ENCODE measurements around the gene FGF1. TPM values are rescaled to one million over a fixed set of nuclear protein-coding genes. Genes with fewer than 3 reads are reported as not detected.

FGF1 gene
- total and polyA plus RNA-seq, 4 donors, result 19.8 to 44.2 (median 25.0) TPM

DNA sequence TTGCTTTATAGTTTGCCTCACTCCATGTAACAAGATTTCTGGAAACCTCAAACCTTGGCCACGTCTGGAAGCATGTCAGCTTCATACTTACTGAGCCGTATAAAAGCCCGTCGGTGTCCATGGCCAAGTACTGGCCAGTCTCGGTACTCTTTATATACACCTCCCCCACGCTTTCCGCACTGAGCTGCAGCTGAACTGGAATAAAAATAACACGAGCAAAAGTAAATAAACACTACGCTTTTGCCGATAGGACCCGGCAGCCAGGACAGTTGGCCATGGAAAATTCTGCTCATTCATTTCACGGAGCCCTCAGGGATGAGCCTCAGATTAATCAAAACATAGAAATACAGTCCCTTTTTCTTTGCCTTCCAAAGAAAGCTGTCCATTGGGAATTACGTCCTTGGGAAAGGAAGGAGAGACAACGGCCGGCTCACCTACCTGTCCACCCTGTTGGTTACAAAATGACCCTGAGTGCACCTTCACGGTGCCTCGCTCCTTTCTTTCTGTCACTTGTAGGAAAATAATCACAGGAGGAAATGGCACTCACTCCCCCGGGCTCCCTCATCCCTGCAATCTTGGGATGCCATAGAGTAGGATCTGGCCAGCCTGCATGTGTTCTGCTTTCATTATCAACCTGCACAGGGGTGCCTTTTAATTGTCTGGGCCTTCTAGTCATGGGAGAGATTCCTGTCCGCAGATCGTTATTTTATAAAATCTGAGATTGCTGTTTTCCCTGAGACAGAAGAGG, 85.1 kb downstream of the FGF1 start:
- Histone ChIP-seq H3K27ac (ENCODE audit: low read depth in 1 of 2, low read length in 2 of 2) (peak overlapping the region; percentile 44 to 80), H3K4me1 (ENCODE audit: control insufficient read depth in 1 of 2, insufficient read depth in 2 of 2, low read length in 2 of 2) (peaks cover 2 to 5% of the 10 kb centered on the region in 2 donors), H3K4me3 (ENCODE audit: low read length in 2 of 2) (no peak overlapping the region), H3K27me3 (ENCODE audit: control insufficient read depth in 1 of 2, insufficient read depth in 2 of 2, low read length in 1 of 2) (no peaks in the 10 kb centered on the region), H3K36me3 (ENCODE audit: control insufficient read depth in 1 of 2, insufficient read depth in 2 of 2, low read length in 1 of 2) (no peaks in the 10 kb centered on the region), H3K9me3 (ENCODE audit: control insufficient read depth, low read length) (no peaks in the 10 kb centered on the region)
- peak; percentile 75 for DNase-seq
- peak; percentile 84 for ATAC-seq (ENCODE audit: low FRiP score)
- intact Hi-C loops (cut with DNase I), result no loop called here
- WGBS, 2 donors, result 10% methylated on average over 20 of the region's 20 CpGs

- intact Hi-C loops (cut with DNase I), result no loop called here
Measured at GRCh38 chr5:142600092-142600491, 85.8 kb downstream of the FGF1 start.

DNA sequence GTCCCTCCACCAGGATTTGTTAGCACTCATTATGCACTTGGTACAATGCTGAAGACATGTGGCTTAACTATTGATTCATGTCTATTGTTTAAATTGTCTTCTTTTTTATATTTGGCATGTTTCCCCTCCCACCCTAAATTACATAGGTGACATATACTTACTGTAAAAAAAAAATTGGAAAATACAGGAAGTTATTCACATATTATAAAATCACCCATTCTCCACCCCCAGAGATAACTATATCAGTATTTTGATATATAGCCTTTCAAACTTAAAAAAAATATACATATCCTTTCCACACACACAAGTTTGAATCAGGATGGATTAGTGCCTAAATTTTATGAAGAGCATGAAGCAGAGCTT, 87.6 kb downstream of the FGF1 start:
- no peaks in the 10 kb centered on the region for H3K27me3 ChIP-seq (ENCODE audit: control insufficient read depth in 1 of 2, insufficient read depth in 2 of 2, low read length in 1 of 2)
- no peak for ATAC-seq (ENCODE audit: low FRiP score)
- no peaks in the 10 kb centered on the region for H3K9me3 ChIP-seq (ENCODE audit: control insufficient read depth, low read length)
- peaks cover 0 to 5% of the 10 kb centered on the region in 2 donors for H3K4me1 ChIP-seq (ENCODE audit: control insufficient read depth in 1 of 2, insufficient read depth in 2 of 2, low read length in 2 of 2)
- DNase-seq, result no peak
- no peak overlapping the region for H3K27ac ChIP-seq (ENCODE audit: low read depth in 1 of 2, low read length in 2 of 2)
- intact Hi-C loops (cut with DNase I), result no loop called here
- no peaks in the 10 kb centered on the region for H3K36me3 ChIP-seq (ENCODE audit: control insufficient read depth in 1 of 2, insufficient read depth in 2 of 2, low read length in 1 of 2)
- no peak overlapping the region for H3K4me3 ChIP-seq (ENCODE audit: low read length in 2 of 2)

More at GRCh38 chr5:142600092-142600491, 85.8 kb downstream of the FGF1 start:
- ATAC-seq (ENCODE audit: low FRiP score) (no peak), DNase-seq (no peak)
- no peak overlapping the region for H3K4me3 ChIP-seq (ENCODE audit: low read length in 2 of 2)
- H3K4me1 ChIP-seq (ENCODE audit: control insufficient read depth in 1 of 2, insufficient read depth in 2 of 2, low read length in 2 of 2), result peaks cover 0 to 5% of the 10 kb centered on the region in 2 donors
- H3K27ac ChIP-seq (ENCODE audit: low read depth in 1 of 2, low read length in 2 of 2), result peak overlapping the region in 1 of 2 donors; percentile 84
- WGBS, 2 donors, result 41 to 49% methylated on average over 4 of the region's 4 CpGs
- no peaks in the 10 kb centered on the region for H3K9me3 ChIP-seq (ENCODE audit: control insufficient read depth, low read length)
- H3K36me3 ChIP-seq (ENCODE audit: control insufficient read depth in 1 of 2, insufficient read depth in 2 of 2, low read length in 1 of 2), result no peaks in the 10 kb centered on the region
- no peaks in the 10 kb centered on the region for H3K27me3 ChIP-seq (ENCODE audit: control insufficient read depth in 1 of 2, insufficient read depth in 2 of 2, low read length in 1 of 2)

GRCh38 chr5:142597546-142598337, 88.1 kb downstream of the FGF1 start:
- H3K4me3 ChIP-seq (ENCODE audit: low read length in 2 of 2), result no peak overlapping the region
- no peaks in the 10 kb centered on the region for H3K9me3 ChIP-seq (ENCODE audit: control insufficient read depth, low read length)
- 69 to 77% methylated on average over 6 of the region's 6 CpGs for WGBS, 2 donors
- no peaks in the 10 kb centered on the region for H3K27me3 ChIP-seq (ENCODE audit: control insufficient read depth in 1 of 2, insufficient read depth in 2 of 2, low read length in 1 of 2)
- H3K4me1 ChIP-seq (ENCODE audit: control insufficient read depth in 1 of 2, insufficient read depth in 2 of 2, low read length in 2 of 2), result peaks cover 0 to 5% of the 10 kb centered on the region in 2 donors
- H3K36me3 ChIP-seq (ENCODE audit: control insufficient read depth in 1 of 2, insufficient read depth in 2 of 2, low read length in 1 of 2), result no peaks in the 10 kb centered on the region
- ATAC-seq (ENCODE audit: low FRiP score), result no peak
- intact Hi-C loops (cut with DNase I), result no loop called here
- H3K27ac ChIP-seq (ENCODE audit: low read depth in 1 of 2, low read length in 2 of 2), result no peak overlapping the region
- DNase-seq, result no peak

- Histone ChIP-seq H3K4me3 (ENCODE audit: low read length in 2 of 2) (no peak overlapping the region), H3K9me3 (ENCODE audit: control insufficient read depth, low read length) (no peaks in the 10 kb centered on the region), H3K27me3 (ENCODE audit: control insufficient read depth in 1 of 2, insufficient read depth in 2 of 2, low read length in 1 of 2) (no peaks in the 10 kb centered on the region), H3K4me1 (ENCODE audit: control insufficient read depth in 1 of 2, insufficient read depth in 2 of 2, low read length in 2 of 2) (peaks cover 0 to 5% of the 10 kb centered on the region in 2 donors), H3K36me3 (ENCODE audit: control insufficient read depth in 1 of 2, insufficient read depth in 2 of 2, low read length in 1 of 2) (no peaks in the 10 kb centered on the region), H3K27ac (ENCODE audit: low read depth in 1 of 2, low read length in 2 of 2) (no peak overlapping the region)
- ATAC-seq (ENCODE audit: low FRiP score) (no peak), DNase-seq (no peak)
- intact Hi-C loops (cut with DNase I), result no loop called here
- WGBS, 2 donors, result 97 to 98% methylated on average over 3 of the region's 3 CpGs
Measured at GRCh38 chr5:142597025-142597424, 88.9 kb downstream of the FGF1 start.

DNA sequence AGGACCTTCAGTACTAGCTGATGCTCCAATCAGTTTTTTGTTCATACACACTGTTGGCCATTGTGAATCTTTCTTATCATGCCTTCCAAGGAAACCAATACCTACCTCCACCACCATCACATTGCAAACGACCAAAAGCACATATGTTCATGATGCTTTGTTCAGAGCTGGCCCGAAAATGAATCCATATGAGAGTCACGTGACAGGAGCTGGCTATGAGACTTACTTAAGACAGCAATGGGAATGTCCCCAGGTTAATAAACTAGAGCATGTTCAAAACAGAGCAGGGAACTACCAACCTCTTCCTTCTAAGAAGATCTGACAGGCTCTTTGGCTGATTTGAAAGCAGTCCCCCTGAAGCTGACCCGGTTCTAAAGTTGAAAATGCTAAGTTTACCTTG, 93.5 kb downstream of the FGF1 start:
- 84 to 90% methylated on average over 4 of the region's 4 CpGs for WGBS, 2 donors
- Histone ChIP-seq H3K9me3 (ENCODE audit: control insufficient read depth, low read length) (no peaks in the 10 kb centered on the region), H3K36me3 (ENCODE audit: control insufficient read depth in 1 of 2, insufficient read depth in 2 of 2, low read length in 1 of 2) (no peaks in the 10 kb centered on the region), H3K4me3 (ENCODE audit: low read length in 2 of 2) (no peak overlapping the region), H3K4me1 (ENCODE audit: control insufficient read depth in 1 of 2, insufficient read depth in 2 of 2, low read length in 2 of 2) (peaks cover 0 to 4% of the 10 kb centered on the region in 2 donors), H3K27ac (ENCODE audit: low read depth in 1 of 2, low read length in 2 of 2) (no peak overlapping the region), H3K27me3 (ENCODE audit: control insufficient read depth in 1 of 2, insufficient read depth in 2 of 2, low read length in 1 of 2) (no peaks in the 10 kb centered on the region)
- DNase-seq, result no peak
- intact Hi-C loops (cut with DNase I), result no loop called here
- ATAC-seq (ENCODE audit: low FRiP score), result no peak

- 65 to 66% methylated on average over 4 of the region's 4 CpGs for WGBS, 2 donors
- ATAC-seq (ENCODE audit: low FRiP score) (no peak), DNase-seq (no peak)
- intact Hi-C loops (cut with DNase I), result no loop called here
- no peak overlapping the region for H3K27ac ChIP-seq (ENCODE audit: low read depth in 1 of 2, low read length in 2 of 2)
- H3K36me3 ChIP-seq (ENCODE audit: control insufficient read depth in 1 of 2, insufficient read depth in 2 of 2, low read length in 1 of 2), result no peaks in the 10 kb centered on the region
- H3K4me3 ChIP-seq (ENCODE audit: low read length in 2 of 2), result no peak overlapping the region
- H3K4me1 ChIP-seq (ENCODE audit: control insufficient read depth in 1 of 2, insufficient read depth in 2 of 2, low read length in 2 of 2), result peaks cover 0 to 4% of the 10 kb centered on the region in 2 donors
- no peaks in the 10 kb centered on the region for H3K27me3 ChIP-seq (ENCODE audit: control insufficient read depth in 1 of 2, insufficient read depth in 2 of 2, low read length in 1 of 2)
- no peaks in the 10 kb centered on the region for H3K9me3 ChIP-seq (ENCODE audit: control insufficient read depth, low read length)
Measured at GRCh38 chr5:142590451-142591231, 95.2 kb downstream of the FGF1 start.

DNA sequence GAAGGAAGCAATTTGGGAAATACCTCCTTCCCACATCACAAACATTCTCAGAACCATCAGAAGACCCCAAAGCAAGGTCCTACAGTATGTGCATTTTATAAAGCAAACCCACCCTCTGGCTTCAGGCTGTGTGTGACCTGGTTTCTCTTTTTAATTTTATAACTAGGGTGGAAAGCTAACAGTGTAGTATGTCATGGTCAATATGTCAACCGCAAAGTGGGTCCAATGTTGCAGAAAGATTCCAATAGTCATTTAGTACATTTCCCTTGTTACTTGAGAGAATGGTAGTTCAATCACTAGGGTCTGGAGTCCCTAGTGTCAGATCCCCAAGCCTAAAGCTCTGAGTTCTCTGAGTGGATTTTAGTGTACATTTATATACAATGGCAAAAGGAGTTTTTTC, 96.2 kb downstream of the FGF1 start:
- H3K27me3 ChIP-seq (ENCODE audit: control insufficient read depth in 1 of 2, insufficient read depth in 2 of 2, low read length in 1 of 2), result no peaks in the 10 kb centered on the region
- H3K4me1 ChIP-seq (ENCODE audit: control insufficient read depth in 1 of 2, insufficient read depth in 2 of 2, low read length in 2 of 2), result peaks cover 0 to 4% of the 10 kb centered on the region in 2 donors
- DNase-seq (no peak), ATAC-seq (ENCODE audit: low FRiP score) (no peak)
- H3K36me3 ChIP-seq (ENCODE audit: control insufficient read depth in 1 of 2, insufficient read depth in 2 of 2, low read length in 1 of 2), result no peaks in the 10 kb centered on the region
- 100% methylated on average over 1 of the region's 1 CpG for WGBS, 2 donors
- H3K9me3 ChIP-seq (ENCODE audit: control insufficient read depth, low read length), result no peaks in the 10 kb centered on the region
- H3K27ac ChIP-seq (ENCODE audit: low read depth in 1 of 2, low read length in 2 of 2), result no peak overlapping the region
- intact Hi-C loops (cut with DNase I), result no loop called here
- no peak overlapping the region for H3K4me3 ChIP-seq (ENCODE audit: low read length in 2 of 2)

Measured in aorta (tissue), 5 donors.